NCI-H526 treated with DMSO at 0.1 percent for 48 hours (cell line): ENCODE measurements around the gene NDUFA13.

Experiments used
- DNase-seq: peaks from one replicate; lab custom pipeline; 2025; lab: John Stamatoyannopoulos, UW

Gene NDUFA13

GRCh38 chr19:19548915-19549759 is 33.1 kb downstream of the NDUFA13 start:
- no peak for DNase-seq

- DNase-seq: no peak
Measured at GRCh38 chr19:19549804-19550464, 33.9 kb downstream of the NDUFA13 start.

DNA sequence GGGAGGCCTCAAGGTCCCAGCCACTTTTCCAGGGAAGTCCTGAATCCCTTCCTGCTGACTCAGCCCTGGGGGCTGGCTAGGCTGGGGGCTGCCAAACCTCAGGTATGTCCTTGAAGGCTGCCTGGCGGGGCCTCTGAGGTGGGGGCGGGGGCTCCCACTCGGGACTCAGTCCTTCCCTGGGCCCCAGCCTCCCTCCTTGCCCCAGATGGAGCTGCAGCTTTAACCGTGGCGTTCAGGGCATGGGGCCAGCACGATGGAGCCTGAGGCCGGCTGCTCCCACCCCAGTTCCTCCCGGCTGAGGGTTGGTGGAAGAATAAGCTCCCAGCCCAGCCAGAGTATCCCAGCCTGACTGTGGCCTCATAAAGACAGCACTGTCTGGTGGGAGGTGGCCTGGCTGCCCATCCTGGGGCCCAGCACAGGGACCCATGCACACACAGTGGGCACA is 34.5 kb downstream of the NDUFA13 start:
- no peak for DNase-seq

DNA sequence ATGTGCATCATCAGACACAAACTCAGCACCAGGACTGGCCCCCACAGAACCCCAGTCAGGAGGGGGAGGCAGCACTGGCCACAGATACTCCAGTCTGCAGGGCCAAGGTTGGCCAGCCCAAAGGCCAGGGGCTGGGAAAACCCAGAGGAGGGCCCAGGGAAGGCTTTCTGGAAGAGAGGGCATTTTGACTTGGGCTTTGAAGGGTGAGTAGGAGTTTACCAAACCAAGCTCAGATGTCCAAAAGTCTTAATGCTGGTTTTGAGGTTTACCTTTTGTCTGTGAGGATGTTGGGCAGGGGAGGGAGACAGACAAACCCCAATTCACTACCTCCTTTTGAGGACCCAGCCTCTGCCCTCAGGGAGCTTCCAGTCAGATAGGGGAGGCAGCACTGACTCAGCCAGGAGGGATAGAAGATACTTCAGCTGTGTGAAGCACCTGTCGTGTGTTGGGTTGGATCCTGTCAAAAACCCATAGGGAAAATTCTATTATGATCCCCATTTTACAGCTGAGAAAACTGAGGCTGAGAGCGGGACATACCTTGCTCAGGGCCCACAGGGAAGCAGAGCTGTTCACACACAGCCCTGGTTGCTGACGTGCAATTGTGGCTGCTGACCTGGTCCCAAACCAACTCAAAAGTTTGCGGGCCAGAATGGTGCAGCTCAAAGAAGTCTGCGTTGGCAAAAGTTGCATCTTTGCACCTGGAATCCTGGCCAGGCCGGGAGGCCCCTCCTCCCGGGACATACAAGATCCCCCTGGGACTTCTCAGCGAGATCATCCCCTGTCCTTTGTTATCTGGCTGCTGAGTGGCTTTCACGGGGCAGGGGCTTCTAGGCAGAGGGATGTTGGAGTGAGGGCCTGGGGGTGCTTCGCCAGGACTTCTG is 35.2 kb downstream of the NDUFA13 start:
- no peak for DNase-seq

DNA sequence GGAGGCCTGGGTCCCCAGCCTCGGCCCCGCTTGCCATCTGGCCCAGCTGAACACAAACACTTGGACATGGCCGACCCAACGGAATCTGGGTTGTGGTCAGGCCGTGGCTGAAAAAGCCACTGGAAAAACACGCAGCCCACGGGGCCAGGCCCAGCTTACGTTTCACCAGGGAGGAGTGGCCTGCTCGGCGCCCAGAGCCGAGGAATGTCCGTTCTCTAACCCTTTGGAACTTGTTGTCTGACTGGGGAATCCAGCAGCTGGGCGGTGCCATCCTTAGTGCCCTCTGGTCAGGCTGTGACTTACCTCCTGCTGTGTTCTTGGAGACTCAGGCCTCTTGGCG is 35.8 kb downstream of the NDUFA13 start:
- no peak for DNase-seq

DNA sequence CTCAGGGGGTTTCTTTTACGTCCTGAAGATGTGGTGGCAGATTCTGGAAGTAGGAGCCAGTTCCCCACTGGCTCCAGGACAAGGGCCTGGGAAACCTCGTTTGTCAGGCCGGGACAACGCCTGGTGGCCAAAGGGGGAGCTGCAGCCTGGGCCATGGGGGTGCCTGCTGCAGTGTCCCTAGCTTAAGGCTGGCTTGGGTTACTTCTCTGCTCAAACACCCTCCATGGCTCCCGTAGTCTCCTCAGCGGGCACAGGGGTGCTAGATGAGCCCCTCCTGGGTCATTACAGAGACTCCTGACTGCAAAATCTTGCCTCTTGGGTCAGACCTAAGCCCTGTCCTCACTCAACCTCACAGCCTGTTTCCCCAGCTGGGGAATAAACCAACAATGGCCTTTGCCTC is 36.8 kb downstream of the NDUFA13 start:
- no peak for DNase-seq

GRCh38 chr19:19553670-19554069 is 37.6 kb downstream of the NDUFA13 start:
- no peak for DNase-seq

- DNase-seq: no peak
Measured at GRCh38 chr19:19554074-19555023, 38.3 kb downstream of the NDUFA13 start.

DNA sequence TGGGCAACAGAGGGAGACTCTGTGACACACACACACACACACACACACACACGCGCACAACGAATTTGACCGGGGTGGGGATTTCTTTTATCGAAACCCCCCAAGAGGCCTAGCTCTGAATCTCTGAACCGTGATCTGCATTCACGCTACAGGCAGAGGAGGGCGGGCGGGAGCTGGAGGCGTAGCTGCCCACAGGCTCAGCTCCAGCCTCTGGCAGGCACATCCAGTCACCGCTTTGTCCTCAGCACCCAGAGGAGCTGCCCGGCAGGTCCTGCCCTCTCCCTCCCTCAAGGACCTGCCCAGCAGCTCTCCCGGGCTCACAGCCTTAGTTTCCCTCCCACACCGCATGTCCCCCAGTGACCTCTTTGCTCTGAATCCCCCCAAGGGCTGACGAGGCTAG is 42.0 kb downstream of the NDUFA13 start:
- no peak for DNase-seq

GRCh38 chr19:19558636-19559035 is 42.6 kb downstream of the NDUFA13 start:
- no peak for DNase-seq

DNA sequence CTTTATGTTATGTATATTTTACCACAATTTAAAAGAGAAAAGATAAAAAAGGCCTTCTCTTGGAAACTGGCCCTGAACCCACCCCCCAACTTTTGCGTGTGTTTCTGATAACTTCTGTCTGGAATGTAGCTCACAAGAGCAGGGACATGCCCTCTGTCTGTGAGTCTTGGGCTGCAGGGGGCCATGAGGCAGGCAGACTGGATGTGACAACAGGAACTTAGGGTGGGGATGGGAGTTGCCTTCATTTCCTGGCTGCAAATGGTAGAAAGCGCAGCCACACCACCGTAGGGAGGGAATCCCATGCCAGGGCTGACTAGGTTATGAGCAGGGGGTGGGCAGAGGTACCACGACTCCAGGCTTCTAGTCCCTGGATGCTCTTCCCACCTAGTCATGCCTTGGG is 43.9 kb downstream of the NDUFA13 start:
- no peak for DNase-seq

- no peak for DNase-seq
Measured at GRCh38 chr19:19561946-19562664, 46.1 kb downstream of the NDUFA13 start.

DNA sequence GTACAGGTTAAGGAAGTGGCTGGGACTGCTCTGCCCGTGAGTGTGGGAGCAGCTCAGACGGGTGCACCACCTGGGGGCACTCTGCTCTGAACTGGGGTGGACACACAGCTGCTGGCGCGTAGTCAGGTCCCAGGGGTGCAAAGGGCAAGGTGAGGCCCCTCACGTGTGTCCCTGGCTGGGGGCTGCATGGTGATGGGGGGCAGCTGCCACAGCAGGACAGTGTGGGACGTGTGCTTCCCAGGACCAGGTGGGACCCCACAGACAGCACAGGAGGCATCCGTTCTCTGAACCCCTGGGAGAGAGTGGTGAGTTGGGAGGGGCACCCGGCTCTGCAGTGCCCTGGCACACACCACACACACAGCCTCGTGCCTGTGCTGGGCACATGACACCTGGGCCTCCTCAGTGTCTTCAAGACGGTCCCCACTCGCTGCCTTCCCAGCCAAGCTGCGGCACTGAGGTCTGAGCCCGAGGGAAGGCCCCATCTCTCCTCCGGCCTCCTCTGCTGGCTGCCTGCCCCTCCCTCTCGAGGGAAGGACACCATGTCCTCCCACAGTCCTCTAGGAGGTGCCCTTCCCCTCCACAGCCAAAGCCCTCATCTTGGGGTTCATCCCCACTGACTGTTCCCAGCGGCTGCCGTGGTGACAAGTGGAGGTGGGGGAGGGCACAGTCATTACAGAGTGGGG is 46.8 kb downstream of the NDUFA13 start:
- DNase-seq: no peak

- DNase-seq: no peak
Measured at GRCh38 chr19:19563348-19563848, 47.4 kb downstream of the NDUFA13 start.

GRCh38 chr19:19566306-19566705 is 50.3 kb downstream of the NDUFA13 start:
- no peak for DNase-seq

DNA sequence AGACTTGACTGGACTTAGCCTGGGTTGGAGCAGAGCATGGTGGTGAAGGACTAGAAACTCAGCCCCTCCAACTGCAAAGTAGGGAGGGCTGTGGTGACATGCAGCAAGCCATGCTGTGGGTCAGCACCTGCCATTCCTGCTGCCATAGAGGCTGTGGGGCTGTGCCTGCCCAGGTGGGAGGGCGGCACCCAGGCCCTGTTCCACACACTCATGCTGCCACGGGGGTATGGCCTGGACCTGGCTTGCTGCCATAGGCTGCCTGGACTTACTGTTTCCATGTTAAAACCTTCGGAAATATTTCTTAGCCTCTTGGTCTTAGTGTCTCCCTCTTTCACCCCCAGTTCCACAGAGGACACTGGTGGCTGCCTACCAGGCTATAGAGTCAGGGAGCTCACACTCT is 51.4 kb downstream of the NDUFA13 start:
- no peak for DNase-seq

- no peak for DNase-seq
Measured at GRCh38 chr19:19568802-19569756, 53.1 kb downstream of the NDUFA13 start.

DNA sequence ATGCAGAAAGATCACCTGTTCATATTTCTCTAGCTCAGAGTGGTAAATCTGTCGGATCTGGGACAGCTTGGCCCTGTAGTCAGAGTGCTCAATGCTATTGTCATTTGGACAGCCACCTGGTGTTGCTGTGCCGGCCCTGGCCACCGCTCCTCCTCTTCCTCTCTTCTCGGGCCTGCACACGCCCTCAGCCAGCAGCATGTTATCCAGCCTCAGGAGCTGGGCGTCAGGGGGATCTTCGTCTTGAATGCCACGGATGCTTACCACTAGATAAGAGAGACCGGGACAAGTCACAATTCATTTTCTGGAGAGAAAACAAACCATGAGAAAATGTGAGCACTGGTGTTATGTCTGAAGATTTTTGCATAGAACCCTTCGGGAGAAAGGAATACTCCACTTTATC is 54.5 kb downstream of the NDUFA13 start:
- DNase-seq: no peak
